SK-N-SH (cell line): ENCODE measurements around the gene CRYBG2.

ENCODE experiments used
- CTCF ChIP-seq: fragments of 200-600 bp; sonication (generic); IDR thresholded peaks from 2 replicates; pipeline ENCODE4 v1.6.1; 2017; ENCODE audit warnings: antibody characterized with exemption, mild to moderate bottlenecking, moderate library complexity
- EP300 ChIP-seq, 2 experiments: IDR thresholded peaks; 2 replicates each; pipeline versions ENCODE4 v1.4.0 to v1.6.1; 2012; ENCODE audit warnings: borderline replicate concordance in 1 of 2, low read depth in 1 of 2, low read length in 1 of 2
- MAX ChIP-seq: IDR thresholded peaks from 2 replicates; pipeline ENCODE4 v1.4.0; 2012; ENCODE audit warnings: low read depth
- POLR2AphosphoS5 ChIP-seq: IDR thresholded peaks from 2 replicates; pipeline ENCODE4 v1.6.1; 2012; ENCODE audit warnings: low read depth, low read length
- SMC3 ChIP-seq: IDR thresholded peaks from 2 replicates; pipeline ENCODE4 v1.6.1; 2012; ENCODE audit warnings: low read depth, low read length, improper control_type of control experiment
- TAF1 ChIP-seq: IDR thresholded peaks from 2 replicates; pipeline ENCODE4 v1.6.1; 2012; ENCODE audit warnings: low read depth, mild to moderate bottlenecking, low read length, moderate library complexity, borderline replicate concordance
- TEAD4 ChIP-seq: IDR thresholded peaks from 2 replicates; pipeline ENCODE4 v1.4.0; 2012; ENCODE audit warnings: mild to moderate bottlenecking, borderline replicate concordance; ENCODE audit not compliant: insufficient read depth
- YY1 ChIP-seq: IDR thresholded peaks from 2 replicates; pipeline ENCODE4 v1.4.0; 2012; ENCODE audit warnings: low read depth, mild to moderate bottlenecking
- TF ChIP-seq, protein P1 (sequence below): IDR thresholded peaks from 2 replicates; pipeline ENCODE4 v1.6.1; 2012; ENCODE audit warnings: mild to moderate bottlenecking, low read depth, low read length, moderate library complexity

DNA sequence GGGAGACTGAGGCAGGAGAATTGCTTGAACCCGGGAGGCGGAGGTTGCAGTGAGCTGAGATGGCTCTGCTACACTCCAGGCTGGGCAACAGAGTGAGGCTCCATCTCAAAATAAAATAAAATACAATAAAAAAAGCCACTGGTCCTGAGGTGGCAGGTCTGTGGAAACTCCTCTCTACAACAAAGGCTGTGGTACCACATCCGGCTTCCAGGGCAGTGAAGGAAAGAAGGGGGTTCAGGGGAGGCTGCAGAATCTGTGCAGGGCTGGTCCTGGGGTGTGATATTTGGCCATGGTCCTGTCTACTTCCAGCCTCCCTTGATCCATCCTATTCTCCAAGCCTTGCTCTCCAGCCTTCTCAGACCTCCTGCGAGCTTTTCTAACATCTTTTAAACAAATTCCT is 19.4 kb upstream of the CRYBG2 start:
- TF ChIP-seq CTCF (no peak), EP300 (IDR thresholded peaks at IDR 0.05; ENCODE audit: borderline replicate concordance in 1 of 2, low read depth in 1 of 2, low read length in 1 of 2) (no peak), YY1 (no peak), TAF1 (no peak), POLR2AphosphoS5 (no peak), SMC3 (no peak), MAX (no peak), TEAD4 (no peak)
- TF ChIP-seq, protein P1, sequence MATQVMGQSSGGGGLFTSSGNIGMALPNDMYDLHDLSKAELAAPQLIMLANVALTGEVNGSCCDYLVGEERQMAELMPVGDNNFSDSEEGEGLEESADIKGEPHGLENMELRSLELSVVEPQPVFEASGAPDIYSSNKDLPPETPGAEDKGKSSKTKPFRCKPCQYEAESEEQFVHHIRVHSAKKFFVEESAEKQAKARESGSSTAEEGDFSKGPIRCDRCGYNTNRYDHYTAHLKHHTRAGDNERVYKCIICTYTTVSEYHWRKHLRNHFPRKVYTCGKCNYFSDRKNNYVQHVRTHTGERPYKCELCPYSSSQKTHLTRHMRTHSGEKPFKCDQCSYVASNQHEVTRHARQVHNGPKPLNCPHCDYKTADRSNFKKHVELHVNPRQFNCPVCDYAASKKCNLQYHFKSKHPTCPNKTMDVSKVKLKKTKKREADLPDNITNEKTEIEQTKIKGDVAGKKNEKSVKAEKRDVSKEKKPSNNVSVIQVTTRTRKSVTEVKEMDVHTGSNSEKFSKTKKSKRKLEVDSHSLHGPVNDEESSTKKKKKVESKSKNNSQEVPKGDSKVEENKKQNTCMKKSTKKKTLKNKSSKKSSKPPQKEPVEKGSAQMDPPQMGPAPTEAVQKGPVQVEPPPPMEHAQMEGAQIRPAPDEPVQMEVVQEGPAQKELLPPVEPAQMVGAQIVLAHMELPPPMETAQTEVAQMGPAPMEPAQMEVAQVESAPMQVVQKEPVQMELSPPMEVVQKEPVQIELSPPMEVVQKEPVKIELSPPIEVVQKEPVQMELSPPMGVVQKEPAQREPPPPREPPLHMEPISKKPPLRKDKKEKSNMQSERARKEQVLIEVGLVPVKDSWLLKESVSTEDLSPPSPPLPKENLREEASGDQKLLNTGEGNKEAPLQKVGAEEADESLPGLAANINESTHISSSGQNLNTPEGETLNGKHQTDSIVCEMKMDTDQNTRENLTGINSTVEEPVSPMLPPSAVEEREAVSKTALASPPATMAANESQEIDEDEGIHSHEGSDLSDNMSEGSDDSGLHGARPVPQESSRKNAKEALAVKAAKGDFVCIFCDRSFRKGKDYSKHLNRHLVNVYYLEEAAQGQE = no peak
